IPS-18c (cell line): ENCODE measurements around the gene TMED5.

Experiments
- H3K4me3 ChIP-seq: 2 replicates; pipeline ENCODE4 v1.7.0; 2013; ENCODE audit warnings: low read depth, mild to moderate bottlenecking, low read length, moderate library complexity; ENCODE audit not compliant: insufficient read depth
- H3K9me3 ChIP-seq: one replicate; pipeline ENCODE4 v1.6.1; 2013; ENCODE audit warnings: mild to moderate bottlenecking, low read length, moderate library complexity; ENCODE audit not compliant: control insufficient read depth, insufficient read depth

TMED5 gene

DNA sequence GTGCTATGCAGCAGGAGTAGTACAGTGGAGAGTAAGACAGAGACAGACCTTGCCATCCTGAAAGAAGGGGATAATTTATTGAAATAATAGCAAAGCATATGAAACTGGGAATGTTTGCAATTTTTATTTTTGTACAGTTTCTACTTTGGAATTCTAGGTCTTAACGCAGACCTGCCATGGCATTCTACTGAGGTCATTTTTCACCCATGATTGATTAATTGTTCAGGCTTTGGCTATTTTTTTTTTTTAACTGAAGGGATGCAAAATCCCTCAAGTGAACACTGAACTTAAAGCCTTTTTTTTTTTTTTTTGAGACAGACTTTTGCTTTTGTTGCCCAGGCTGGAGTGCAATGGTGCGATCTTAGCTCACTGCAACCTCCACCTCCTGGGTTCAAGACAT lies 74.0 kb downstream of the TMED5 start:
- Histone ChIP-seq H3K4me3 (no peak overlapping the region), H3K9me3 (no peaks in the 10 kb centered on the region)

DNA sequence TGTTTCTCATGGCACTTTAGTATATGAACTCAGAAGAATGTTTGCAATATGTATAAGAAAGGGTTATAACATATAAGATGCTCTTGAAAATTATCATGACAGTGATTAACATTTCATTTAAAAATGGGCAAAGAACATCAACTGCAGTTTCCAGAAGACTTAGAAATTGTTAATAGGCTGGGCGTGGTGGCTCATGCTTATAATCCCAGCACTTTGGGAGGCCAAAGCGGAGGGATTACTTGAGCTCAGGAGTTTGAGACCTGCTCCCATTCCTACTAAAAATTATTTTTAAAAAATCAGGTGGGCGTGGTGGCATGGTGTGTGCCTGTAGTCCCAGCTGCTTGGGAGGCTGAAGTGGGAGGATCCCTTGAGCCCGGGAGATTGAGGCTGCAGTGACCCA lies 78.1 kb downstream of the TMED5 start:
- H3K9me3 ChIP-seq: no peaks in the 10 kb centered on the region
- no peak overlapping the region for H3K4me3 ChIP-seq
